ENCODE data around the gene SOD2. TPM values are rescaled to one million over a fixed set of nuclear protein-coding genes. Genes with fewer than 3 reads are reported as not detected.

SOD2 gene
- total and polyA plus RNA-seq, 2 of the 13 experiments (the other 11 are each of a cell fraction or from before 2014, with no cell fraction given): 304 to 309 TPM

- TF ChIP-seq ZNF777 (CRISPR knock-in tag; IDR thresholded peaks at IDR 0.05) (peak; percentile 20), ZNF510 (CRISPR knock-in tag; IDR thresholded peaks at IDR 0.05; ENCODE audit: low read depth) (peak; percentile 58), ZZZ3 (CRISPR knock-in tag; IDR thresholded peaks at IDR 0.05; ENCODE audit: borderline replicate concordance) (peak; percentile 36; the same call in 1 of the 2 replicates), ZFP82 (CRISPR knock-in tag; IDR thresholded peaks at IDR 0.05; ENCODE audit: borderline replicate concordance) (peak; percentile 95; the same call in 1 of the 2 replicates), KAT8 (CRISPR knock-in tag; IDR thresholded peaks at IDR 0.05) (peak; percentile 87), ZFP90 (CRISPR knock-in tag; IDR thresholded peaks at IDR 0.05; ENCODE audit: borderline replicate concordance) (peak; percentile 64), ZNF382 (CRISPR knock-in tag; IDR thresholded peaks at IDR 0.05; ENCODE audit: borderline replicate concordance) (no peak), NFRKB (IDR thresholded peaks at IDR 0.05) (no peak), ZSCAN21 (CRISPR knock-in tag; IDR thresholded peaks at IDR 0.05; ENCODE audit: borderline replicate concordance) (peak; percentile 84), HES4 (CRISPR knock-in tag; IDR thresholded peaks at IDR 0.05; ENCODE audit: borderline replicate concordance) (no peak; the same call in 1 of the 2 replicates), PHB2 (IDR thresholded peaks at IDR 0.05; ENCODE audit: partially characterized antibody) (no peak), ZNF225 (CRISPR knock-in tag; IDR thresholded peaks at IDR 0.05) (0 out of 2 replicates have a peak, but pooled peaks have one; percentile 65), JDP2 (CRISPR knock-in tag; IDR thresholded peaks at IDR 0.05; ENCODE audit: borderline replicate concordance) (no peak), HINFP (CRISPR knock-in tag; IDR thresholded peaks at IDR 0.05; ENCODE audit: low read depth) (peak; percentile 37), HIC2 (CRISPR knock-in tag; IDR thresholded peaks at IDR 0.05; ENCODE audit: low read depth) (peak; percentile 70; the same call in 1 of the 2 replicates), PHF8 (CRISPR knock-in tag; IDR thresholded peaks at IDR 0.05) (peak; percentile 93), RFX1 (IDR thresholded peaks at IDR 0.05) (no peak), PHF20 (CRISPR knock-in tag; IDR thresholded peaks at IDR 0.05) (peak; percentile 69), SRY (CRISPR knock-in tag; IDR thresholded peaks at IDR 0.05) (peak; percentile 49)
- TF ChIP-seq, protein P1, sequence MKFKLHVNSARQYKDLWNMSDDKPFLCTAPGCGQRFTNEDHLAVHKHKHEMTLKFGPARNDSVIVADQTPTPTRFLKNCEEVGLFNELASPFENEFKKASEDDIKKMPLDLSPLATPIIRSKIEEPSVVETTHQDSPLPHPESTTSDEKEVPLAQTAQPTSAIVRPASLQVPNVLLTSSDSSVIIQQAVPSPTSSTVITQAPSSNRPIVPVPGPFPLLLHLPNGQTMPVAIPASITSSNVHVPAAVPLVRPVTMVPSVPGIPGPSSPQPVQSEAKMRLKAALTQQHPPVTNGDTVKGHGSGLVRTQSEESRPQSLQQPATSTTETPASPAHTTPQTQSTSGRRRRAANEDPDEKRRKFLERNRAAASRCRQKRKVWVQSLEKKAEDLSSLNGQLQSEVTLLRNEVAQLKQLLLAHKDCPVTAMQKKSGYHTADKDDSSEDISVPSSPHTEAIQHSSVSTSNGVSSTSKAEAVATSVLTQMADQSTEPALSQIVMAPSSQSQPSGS (CRISPR knock-in tag; IDR thresholded peaks at IDR 0.05): peak; percentile 76
- TF ChIP-seq, protein P2, sequence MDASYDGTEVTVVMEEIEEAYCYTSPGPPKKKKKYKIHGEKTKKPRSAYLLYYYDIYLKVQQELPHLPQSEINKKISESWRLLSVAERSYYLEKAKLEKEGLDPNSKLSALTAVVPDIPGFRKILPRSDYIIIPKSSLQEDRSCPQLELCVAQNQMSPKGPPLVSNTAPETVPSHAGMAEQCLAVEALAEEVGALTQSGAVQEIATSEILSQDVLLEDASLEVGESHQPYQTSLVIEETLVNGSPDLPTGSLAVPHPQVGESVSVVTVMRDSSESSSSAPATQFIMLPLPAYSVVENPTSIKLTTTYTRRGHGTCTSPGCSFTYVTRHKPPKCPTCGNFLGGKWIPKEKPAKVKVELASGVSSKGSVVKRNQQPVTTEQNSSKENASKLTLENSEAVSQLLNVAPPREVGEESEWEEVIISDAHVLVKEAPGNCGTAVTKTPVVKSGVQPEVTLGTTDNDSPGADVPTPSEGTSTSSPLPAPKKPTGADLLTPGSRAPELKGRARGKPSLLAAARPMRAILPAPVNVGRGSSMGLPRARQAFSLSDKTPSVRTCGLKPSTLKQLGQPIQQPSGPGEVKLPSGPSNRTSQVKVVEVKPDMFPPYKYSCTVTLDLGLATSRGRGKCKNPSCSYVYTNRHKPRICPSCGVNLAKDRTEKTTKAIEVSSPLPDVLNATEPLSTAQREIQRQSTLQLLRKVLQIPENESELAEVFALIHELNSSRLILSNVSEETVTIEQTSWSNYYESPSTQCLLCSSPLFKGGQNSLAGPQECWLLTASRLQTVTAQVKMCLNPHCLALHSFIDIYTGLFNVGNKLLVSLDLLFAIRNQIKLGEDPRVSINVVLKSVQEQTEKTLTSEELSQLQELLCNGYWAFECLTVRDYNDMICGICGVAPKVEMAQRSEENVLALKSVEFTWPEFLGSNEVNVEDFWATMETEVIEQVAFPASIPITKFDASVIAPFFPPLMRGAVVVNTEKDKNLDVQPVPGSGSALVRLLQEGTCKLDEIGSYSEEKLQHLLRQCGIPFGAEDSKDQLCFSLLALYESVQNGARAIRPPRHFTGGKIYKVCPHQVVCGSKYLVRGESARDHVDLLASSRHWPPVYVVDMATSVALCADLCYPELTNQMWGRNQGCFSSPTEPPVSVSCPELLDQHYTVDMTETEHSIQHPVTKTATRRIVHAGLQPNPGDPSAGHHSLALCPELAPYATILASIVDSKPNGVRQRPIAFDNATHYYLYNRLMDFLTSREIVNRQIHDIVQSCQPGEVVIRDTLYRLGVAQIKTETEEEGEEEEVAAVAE (CRISPR knock-in tag; IDR thresholded peaks at IDR 0.05; ENCODE audit: borderline replicate concordance): no peak
Observed at GRCh38 chr6:159693128-159693893, at the start of gene SOD2 (continued).
